CD4-positive, alpha-beta T cell treated with Interleukin-4 for 1 hour (primary cell): ENCODE results near the gene SIN3A.
"Not testable (repeated sequence)": the region's sequence is repeated elsewhere in the genome, so short reads cannot be mapped to it uniquely, and the experiment has no call there.

Experiments
- DNase-seq, 2 donors: peaks; one replicate each; pipeline ENCODE4 v3.0.0-alpha.2; 2020 to 2022

Gene SIN3A

DNA sequence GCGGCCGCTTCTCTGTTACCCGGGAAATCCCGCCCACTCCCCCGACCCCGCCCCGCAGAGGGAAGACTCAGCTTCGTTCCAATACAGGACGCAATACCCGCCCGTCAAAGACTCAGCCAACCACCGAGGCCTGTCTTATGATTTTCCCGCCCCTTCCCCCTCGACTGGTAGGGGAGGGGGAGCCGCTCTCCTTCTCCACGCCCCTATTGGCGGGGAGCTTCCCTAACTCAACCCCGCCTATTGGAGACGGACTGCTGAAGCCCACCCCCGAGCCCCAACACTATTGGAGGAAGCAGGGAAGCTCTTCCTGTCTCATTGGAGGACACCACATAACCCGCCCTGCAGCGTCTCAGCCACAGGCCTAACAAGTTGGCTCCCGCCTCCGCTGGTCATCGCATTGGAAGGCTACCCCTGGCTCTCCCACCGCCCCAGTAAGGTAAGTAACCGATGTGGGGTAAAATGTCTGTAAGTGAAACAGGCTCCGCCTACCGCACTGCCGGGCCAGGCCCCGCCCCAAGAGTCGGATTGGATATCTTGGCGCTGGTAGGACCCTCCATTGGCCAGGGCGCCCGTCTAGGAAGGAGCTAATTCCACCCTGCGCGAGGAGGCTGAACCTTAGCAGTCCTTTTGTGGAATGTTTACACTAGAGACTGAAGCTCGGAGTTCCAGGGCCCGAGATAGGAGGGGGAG lies at the start of gene SIN3A:
Gene SIN3A, minus strand, starts transcription at position 17 of the 690 bp plus-strand sequence. CDS start 21,315 bp downstream, outside the sequence.
- peak; percentile 100 for DNase-seq

DNA sequence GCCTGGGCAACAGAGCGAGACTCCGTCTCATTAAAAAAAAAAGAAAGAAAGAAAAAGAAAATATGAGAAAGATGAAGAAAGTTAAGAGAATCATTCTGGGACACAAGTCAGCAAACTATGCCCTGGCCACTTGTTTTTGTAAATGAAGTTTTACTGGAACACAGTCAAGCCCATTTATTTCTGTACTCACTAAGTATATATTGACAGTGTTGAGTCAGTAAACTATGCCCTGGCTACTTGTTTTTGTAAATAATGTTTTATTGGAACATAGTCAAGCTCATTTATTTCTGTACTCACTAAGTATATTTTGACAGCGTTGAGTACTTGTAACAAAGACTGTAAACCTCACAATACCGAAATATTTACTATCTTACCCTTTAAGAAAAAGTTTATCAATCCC lies 42.2 kb upstream of the SIN3A start:
- DNase-seq: no peak

DNA sequence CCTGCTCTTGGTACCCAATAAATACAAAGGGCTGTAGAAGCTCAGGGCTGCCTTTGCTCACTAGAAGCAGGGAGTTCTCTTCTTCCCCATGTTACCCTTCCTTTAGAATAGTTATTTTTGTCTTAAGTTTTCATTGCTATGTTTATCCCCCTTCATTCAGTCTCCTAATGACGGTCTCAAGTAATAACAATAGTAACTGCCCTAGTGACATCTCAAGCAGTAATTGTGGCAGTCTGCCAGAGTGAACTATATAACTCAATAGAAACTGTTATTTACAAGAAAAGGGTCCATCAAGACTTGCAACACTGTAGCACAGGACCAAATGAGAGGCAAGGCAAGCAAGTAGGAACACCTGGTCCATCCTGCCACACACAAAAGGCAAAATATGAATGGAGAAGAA lies 32.5 kb upstream of the SIN3A start:
- DNase-seq: no peak

DNA sequence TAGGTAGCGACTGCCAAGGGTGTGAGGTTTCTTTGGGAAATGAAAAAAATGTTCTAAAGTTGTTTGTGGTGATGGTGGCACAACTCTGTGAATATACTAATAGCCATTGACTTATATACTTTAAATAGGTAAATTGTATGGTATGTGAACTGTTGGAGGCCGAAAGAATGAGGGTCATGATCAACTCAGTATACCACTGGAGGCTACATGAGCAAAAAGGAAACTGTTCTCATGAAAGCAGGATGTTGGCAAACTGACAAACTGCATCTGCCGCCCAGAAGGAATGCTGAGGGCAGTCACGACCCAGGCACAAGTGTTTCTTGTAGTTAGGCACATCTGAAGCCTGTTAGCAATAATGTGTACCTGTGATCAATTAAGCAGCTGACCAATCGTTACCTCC lies 32.1 kb upstream of the SIN3A start:
- not testable (repeated sequence) for DNase-seq

DNA sequence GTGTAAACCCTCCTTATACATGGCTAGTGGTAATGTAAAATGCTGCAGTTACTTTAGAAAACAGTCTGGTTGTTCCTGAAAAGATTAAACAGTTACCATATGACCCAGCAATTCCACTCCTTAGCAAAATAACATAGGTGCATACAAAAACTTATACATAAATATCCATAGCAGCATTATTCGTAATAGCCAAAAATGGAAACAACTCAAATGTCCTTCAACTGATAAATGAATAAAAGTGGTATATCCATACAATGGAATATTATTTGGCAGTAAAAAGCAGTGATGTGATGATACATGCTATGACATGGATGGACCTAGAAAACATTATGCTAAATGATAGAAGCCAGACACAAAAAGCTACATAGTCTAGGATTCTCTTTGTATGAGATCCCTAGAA lies 31.6 kb upstream of the SIN3A start:
- DNase-seq: no peak

DNA sequence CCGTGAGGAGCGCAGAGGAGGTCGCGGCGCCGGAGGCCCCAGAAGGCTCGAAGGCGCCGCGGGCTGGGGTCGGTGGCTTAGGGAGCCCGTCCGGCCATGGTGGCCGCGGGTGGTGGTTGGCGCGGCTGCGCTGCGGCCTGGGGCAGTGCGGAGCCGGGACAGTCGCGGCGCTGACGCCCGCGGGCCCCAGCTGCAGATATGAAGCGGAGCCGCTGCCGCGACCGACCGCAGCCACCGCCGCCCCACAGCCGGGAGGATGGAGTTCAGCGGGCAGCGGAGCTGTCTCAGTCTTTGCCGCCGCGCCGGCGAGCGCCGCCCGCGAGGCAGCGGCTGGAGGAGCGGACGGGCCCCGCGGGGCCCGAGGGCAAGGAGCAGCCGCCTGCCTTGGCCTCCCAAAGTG lies 29.0 kb upstream of the SIN3A start:
- DNase-seq: not testable (repeated sequence)

DNA sequence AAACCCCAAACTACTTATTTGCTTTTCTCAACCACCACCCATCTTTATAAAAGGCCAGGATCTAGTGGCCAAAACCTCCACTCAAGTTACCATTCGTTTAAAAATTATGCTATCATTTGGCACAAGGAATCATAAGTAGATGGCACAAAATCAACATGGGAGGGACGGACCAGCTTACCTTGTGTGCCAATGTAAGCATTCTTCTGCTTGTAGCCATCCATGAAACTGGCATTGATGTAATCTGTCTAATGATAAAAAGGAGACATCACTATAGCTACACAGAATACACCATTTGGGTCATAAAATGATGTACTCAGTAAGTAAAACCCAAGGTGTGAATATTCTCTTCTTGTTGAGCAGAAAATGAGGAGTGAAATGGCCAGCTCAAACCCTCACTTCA lies 28.2 kb upstream of the SIN3A start:
- DNase-seq: no peak

DNA sequence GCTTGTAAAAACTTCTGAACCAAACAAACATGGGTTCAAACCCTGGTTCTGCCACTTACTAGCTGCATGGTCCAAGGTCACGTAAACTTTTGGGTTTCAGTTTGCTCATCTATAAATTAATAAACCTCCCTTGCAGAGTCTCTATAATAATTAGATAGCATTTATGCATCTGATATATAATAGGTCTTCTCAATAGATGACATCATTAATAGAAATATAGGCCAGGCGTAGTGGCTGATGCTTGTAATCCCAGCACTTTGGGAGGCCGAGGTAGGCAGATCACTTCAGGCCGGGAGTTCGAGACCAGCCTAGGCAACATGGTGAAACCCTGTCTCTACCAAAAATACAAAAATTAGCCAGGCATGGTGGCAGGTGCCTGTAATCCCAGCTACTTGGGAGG lies 25.6 kb upstream of the SIN3A start:
- DNase-seq: not testable (repeated sequence)

DNA sequence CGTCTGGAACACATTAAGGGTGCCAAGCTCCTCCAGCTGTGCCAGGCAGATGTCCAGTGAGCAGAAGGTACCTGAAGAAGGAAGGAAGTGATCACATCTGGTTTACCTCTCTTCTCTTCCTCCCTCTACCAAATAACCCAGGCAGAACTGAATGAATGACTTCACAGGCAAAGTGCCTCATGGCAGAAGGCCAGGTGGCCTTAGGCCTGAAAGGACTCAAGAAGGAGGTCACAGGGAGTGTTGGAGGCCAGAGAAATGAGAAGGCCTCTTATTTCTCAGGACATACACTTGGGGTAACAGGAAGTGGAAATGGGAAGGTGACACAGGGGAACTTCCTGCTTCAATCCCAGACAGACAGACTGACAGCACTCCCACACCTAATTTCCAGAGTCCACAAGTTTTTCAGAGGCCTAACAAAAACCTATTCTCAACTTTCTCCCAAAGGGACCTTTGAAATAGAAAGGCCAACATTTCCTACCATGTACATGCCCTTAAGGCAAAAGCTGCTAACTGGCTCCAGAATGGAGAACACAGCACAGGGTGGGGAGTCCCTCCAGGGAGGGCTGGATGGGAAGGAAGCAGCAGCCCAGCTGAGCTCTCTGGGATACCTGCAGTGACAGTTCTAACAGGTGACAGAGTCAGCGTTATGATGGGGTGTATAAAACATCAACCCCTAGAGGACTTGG lies 17.6 kb upstream of the SIN3A start:
- no peak for DNase-seq

DNA sequence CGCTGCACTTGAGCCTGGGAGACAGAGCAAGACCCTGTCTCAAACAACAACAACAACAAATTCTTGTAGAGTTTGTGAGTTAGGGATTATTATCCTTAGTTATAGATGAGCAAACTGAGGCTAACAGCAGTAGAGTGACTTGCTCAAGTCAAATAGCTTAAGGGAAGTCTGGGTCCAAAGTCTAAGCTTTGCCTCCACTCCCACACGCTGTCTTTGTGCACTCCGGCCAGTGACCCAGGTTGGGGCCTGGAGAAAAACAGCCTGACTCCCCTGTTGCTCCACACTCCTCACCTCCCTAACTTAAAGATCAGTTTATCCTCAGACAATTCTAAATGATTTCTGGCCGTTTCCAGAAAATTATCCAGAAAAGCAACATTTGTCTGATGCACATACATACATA lies 9.2 kb upstream of the SIN3A start:
- no peak for DNase-seq

DNA sequence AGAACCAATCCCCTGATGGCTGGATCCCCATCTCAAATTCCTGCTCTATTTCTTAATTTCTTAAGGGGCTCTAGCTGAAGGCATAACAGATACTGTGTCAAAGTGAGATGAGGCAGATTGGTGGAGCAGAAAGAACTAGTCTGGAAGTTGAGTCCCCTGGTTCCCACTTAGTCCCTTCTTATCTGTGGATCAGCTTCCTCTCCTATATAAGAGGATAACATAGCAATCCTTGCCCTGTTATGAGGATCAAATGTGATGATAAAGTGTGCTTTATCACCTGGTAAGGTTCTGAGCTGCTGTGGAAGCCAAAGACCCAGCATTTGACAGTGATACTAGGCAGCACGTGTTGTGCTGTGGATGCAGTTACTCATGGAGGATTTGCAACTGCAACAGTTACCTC lies 8.1 kb upstream of the SIN3A start:
- DNase-seq: no peak

DNA sequence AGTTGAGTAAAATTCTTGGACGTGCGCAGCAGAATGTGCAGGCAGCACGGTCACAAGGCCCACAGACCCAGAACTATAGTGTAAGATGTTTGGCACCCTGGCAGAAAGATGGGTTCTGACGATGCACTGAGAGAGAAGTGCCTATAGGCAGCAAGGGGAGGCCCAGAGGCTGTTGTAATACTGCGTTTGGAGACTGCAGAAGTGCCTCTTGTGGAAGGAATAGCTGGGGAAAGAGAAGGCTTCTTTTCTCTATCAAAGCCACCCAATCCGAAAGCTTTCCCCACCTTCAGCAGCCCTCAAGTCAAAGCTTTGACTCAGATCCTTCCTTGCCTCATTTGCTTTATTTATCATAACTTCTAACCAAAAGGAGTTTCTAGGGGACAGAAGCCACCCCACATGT lies 5.2 kb upstream of the SIN3A start:
- no peak for DNase-seq

DNA sequence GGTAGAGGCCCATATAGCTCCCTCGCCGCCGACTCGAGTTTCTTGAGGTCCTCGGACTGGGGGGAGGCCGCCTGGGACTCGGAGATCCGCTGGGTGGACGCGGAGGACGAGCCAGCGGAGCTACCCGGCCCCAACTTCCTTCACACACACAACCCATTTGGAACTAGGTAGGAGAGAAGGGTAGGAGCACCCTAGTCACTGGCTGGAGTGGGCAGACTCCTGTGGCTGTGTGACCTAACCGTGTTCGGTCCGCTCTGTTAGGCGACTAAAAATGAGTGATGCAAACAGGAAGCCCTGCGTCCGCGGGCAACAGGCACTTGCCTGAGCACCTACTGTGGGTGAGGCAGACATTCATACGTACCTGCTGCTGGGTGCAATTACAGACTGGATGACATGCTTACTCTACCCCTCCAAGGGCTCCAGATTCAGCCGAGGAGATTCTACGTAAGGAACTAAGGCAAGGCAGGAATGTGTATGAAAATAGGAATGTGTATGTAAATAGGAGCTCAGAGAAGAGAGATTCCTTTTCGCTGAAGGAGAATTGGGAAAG lies 4.6 kb upstream of the SIN3A start:
- peak; percentile 59 to 66 for DNase-seq

DNA sequence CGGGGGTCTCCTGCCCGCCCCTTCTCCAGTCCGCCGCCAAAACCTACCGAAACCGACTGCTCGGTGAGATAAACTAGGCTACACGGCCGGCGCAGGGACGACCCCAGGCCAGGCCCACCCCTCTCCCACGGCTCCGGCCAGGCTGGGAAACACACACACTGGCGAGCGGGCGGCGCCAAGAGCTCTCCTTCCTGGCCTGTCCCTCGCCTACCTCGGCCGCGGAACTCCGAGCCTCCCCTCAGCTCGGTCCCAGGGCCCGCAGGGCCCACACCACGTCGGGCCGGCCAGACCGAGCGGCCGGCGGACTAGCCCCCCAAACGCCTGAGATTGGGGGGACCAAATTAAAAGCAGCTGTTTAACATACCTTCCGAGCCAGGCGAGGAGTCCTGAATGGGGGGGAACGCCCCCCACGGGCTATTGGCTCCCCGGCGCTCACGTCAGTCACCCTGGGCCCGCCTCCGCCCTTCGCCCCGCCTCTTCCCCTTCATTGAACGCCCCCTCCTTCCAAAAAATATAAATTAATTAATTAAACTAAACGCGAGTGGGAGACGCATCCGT lies 4.0 kb upstream of the SIN3A start:
- peak; percentile 85 to 88 for DNase-seq

DNA sequence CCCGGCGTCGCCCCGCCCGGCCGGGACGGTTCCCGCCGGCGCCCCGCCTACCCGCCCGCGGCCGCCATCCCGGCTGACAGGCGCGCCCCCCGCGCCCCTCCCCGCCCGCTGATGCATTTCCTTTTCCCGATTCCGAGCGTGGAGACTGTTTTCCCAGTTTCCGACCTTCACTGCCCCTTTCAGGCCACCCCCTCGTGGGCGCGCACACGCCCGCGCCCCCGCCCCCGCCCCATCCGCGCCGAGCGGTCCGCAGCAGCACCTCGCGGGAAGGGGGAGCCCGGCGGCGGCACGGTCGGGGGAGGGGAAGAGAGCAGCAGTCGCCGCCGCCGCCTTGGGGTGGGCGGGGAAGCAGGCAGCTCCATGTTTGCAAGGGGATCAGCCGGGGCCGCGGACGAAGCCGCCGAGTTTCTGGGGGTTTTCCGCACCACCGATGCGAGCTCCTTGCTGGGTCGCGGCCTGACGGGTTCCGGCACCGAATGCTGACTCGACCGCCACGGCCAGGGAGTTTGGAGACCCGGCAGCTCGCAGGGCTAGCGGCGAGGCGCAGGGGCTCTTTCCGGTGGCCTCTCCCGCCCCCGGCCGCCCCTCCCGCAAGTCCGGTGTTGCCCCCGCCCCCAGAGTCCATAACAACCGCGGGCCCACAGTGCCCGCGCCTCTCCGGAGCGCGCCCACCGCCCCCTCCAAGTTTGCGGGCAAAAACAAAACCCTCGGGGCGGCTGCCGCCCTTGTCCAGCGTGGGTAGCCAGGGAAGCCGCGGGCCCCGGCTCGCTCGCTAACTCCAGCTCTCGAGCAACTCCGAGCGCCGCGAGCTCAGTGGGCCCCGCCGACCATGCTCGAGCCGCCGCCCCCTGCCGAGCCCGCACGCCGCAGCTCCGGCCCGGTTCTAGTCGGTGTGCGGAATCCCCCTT lies 3.2 kb upstream of the SIN3A start:
- peak; percentile 82 to 86 for DNase-seq

DNA sequence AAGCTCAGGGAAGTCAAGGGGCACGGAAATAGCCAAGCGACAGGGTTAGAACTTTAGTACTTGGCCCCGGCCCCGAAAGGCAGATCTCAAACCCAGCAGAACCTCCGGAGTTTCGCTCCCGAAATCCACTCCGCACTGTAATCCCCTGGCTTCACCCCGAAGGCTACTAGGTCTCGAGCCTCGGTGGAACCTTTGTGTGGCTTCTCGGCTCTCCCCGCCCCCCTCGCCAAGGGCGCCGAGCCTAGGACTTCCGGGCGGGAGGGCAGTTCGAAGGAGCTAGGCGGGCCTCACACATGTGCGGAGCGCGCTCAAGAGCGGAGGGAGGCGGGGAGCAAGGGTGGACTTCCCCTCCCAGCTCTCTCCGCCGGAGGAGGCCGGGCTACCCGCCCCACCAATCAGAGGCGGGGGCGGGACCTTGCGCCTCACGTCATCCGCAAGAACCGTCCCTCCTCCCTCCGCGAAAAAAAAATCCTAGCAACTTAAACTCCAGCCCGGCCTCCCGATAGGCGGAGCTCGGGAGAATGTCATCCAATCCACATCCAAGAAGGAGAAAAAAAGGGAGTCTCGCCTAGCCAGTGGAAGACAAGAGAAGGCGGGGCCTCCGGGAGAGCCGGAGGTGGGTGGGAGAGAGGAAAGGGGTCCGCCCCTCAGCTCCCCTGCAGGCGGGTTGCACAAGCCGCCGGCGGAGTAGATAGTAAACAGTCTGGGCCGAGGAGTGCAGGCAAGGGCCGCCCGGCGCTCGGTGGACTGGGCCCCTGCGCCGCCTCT lies 2.4 kb upstream of the SIN3A start:
- DNase-seq: peak; percentile 99

DNA sequence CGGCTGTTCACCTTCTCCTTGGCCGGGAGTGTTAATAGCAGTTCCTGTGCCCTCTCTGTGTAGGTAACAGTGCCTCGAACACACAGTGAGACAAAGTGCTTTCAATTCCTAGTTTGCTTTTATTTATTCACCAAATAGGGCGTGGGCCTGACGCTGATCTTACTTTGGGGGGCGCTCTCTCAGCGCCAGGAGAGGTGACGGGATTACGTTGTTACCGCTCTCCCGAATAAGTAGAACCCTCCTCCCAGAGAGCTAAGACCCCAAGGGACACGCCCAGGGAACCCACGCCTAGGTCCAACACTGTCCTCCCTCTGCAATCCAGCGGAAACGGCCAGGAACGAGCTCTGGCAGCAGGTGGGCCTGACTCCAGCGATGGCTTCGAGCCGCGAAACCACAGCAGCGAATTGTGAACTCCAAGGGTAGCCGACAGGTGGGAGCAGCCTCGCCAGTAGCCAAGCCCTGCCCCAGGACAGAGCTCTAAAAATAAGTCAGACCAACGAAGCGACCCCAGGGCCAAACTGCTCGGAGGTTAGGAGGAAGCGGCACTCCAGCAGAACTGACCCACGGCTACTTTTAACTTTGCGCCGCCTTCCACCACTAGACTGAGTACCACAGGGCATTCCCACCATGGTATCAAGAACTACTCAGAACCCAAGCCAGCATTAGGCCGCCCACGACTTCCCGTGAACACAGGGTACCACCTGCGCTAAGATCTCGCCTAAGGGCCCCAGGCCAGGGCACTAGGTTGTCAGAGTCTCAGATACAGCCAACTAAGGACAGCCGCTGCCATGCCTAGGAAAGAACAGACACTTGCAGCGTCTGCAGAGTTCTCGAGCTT lies 1.6 kb upstream of the SIN3A start:
- peak; percentile 59 to 60 for DNase-seq

DNA sequence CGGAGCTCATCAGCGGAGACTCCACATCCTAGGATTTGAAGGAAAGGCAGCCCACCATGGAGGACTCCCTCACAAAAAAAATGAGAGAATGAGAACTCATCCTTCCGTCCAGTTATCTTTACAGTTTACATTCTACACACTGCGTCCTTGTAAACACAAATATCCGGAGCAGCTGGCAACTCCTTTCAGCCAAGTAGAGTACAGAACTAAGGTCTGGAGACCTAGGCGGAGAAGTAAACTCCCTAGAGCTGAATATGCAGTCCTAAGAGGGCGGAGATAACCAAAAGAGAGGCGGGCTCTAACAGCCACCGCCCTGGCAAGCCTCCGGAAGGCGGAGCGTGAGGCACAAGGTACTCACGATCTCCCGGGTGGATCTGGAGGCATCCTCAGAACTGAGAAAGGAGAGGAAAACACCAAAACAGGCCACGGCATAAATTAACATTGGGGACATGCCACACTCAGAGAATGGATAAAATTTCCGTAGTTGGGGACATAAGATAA lies 924 bp upstream of the SIN3A start:
- peak; percentile 83 to 86 for DNase-seq

DNA sequence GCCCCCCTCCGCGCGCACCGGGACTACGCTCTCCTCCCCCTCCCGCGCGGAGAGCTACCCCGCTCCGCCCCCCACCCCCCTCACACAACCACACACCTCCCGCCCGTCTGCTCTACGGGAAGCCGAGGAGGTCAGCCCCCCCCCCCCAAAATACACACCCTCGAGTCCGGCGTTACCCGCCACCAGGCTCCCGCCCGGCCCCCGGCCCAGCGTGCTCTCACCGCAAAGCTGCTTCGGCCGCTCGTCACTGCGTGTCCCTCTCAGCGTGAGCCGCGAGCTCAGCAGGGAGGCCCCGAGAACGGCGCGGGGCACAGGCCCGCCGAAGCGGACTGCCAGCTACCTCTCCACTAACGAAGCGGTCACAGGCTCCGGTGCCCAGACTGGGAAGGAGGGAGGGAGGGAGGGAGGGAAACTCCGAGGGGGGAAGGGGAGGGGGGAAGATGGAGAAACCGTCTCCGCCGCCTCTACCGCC lies 252 bp downstream of the SIN3A start:
- no peak for DNase-seq

DNA sequence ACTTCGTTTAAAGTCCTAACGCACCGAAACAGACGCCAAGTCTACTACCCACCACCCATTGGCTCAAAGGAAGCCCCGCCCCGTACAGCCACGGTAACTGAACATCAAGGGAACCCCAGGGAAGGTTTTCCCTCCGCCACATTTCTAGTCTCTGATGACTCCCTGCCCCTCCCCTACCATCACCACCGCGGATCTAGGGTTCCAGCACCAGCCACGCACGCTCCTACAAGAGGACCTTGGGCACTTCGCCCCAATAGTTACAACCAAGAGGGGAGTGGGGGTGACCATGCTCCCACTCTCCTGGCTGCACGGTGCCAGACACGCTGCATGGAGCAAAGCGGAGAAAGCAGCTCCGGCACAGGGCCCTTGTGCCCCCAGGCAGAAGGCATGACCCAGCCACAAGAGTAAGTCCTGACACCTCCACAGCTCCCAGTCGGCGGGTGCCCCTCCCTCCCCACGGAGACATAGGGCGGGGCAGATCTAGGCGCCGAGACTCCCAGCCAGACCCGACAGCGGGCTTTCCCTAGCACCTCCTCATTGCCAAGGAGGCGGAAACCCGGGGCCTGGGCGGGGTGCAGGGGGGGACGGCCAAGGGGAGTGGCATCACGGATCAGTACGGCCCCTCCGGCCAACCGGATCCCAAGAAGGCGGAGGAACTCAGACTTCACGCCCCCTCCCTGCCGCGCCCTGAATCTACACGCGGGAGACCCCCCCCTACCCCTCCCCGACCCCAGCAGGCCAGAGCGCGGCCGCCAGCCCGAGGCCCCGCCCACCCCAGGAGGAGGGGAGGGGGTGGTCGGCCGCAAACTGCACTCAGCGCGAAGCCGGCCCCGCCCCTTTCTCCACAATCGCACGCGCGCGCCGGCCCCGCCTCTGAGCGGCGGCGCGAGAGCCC lies 936 bp downstream of the SIN3A start:
- peak; percentile 96 to 97 for DNase-seq
